Caco-2 (cell line): Measurements from ENCODE around the gene CRYGA. TPM values are rescaled to one million over a fixed set of nuclear protein-coding genes. Genes with fewer than 3 reads are reported as not detected.

Experiments used
- BruUV-seq: library from RNA; stranded (reverse); fragments of 400-500 nt; replicated peaks from 2 replicates; lab custom pipeline; 2021; lab: Mats Ljungman, UMichigan
- CTCF ChIA-PET: fragments of 300-600 bp; sonication (Branson Sonifier 250); formaldehyde crosslinking; loops from one replicate; lab custom pipeline; 2022; ENCODE audit warnings: antibody characterized with exemption; lab: Charles Lee
- POLR2A ChIA-PET: fragments of 300-600 bp; sonication (Branson Sonifier 250); formaldehyde crosslinking; loops from one replicate; lab custom pipeline; 2022; ENCODE audit warnings: antibody characterized with exemption; lab: Charles Lee
- DNase-seq, 2 experiments: peaks; one replicate each; pipeline versions ENCODE4 v3.0.0 to v3.0.0-alpha.2; 2020 to 2022
- H3K27me3 ChIP-seq: replicated peaks from 2 replicates; pipeline ENCODE4 v1.6.0; 2011; ENCODE audit warnings: low read length; ENCODE audit not compliant: control insufficient read depth, insufficient read depth
- H3K36me3 ChIP-seq: 2 replicates; pipeline ENCODE4 v1.5.1; 2011; ENCODE audit warnings: low read length; ENCODE audit not compliant: control insufficient read depth, insufficient read depth
- H3K4me1 ChIP-seq: fragments of 250-450 bp; sonication (Bioruptor Pico); 2 replicates; pipeline ENCODE4 v1.5.1; 2020; ENCODE audit warnings: mild to moderate bottlenecking
- H3K4me3 ChIP-seq: 2 replicates; pipeline ENCODE4 v1.5.1; 2011; ENCODE audit warnings: low read depth, mild to moderate bottlenecking, control low read depth, low read length
- H3K9me3 ChIP-seq: fragments of 250-450 bp; sonication (Bioruptor Pico); 2 replicates; pipeline ENCODE4 v1.5.1; 2020; ENCODE audit warnings: mild to moderate bottlenecking, moderate library complexity
- H3K27ac Mint-ChIP-seq: one replicate; pipeline ENCODE4 v1.8.0; 2022; ENCODE audit warnings: mixed read lengths; ENCODE audit not compliant: unreplicated experiment
- H3K27me3 Mint-ChIP-seq: one replicate; pipeline ENCODE4 v1.8.0; 2022; ENCODE audit warnings: mixed read lengths; ENCODE audit not compliant: insufficient read depth, unreplicated experiment
- H3K36me3 Mint-ChIP-seq: one replicate; pipeline ENCODE4 v1.8.0; 2022; ENCODE audit warnings: mild to moderate bottlenecking, mixed read lengths; ENCODE audit not compliant: insufficient read depth, unreplicated experiment
- H3K4me1 Mint-ChIP-seq: one replicate; pipeline ENCODE4 v1.8.0; 2022; ENCODE audit warnings: low read depth, mixed read lengths; ENCODE audit not compliant: unreplicated experiment
- H3K4me3 Mint-ChIP-seq: one replicate; pipeline ENCODE4 v1.8.0; 2022; ENCODE audit warnings: mild to moderate bottlenecking, moderate library complexity, mixed read lengths; ENCODE audit not compliant: unreplicated experiment
- H3K9me3 Mint-ChIP-seq: one replicate; pipeline ENCODE4 v1.8.0; 2022; ENCODE audit warnings: mixed read lengths; ENCODE audit not compliant: unreplicated experiment
- intact Hi-C: fragments of 100-400 bp; cut with micrococcal nuclease; formaldehyde crosslinking; loops from one replicate; pipeline ENCODE4 v1.10.0; 2022; ENCODE audit not compliant: unreplicated experiment
- total RNA-seq: library from RNA; stranded (reverse); gene quantifications from 2 replicates; pipeline ENCODE4 v1.2.3, GENCODE V29; 2022
- TF ChIP-seq, protein P1 (sequence below), 2 experiments: fragments of 200-600 bp in 1 of 2; IDR thresholded peaks; 1 replicate in 1 of 2; 2 replicates in 1 of 2; pipeline versions ENCODE4 v1.5.1 to v1.8.0; 2011 to 2022; ENCODE audit warnings: antibody characterized with exemption in 1 of 2, control low read depth in 1 of 2, inconsistent platforms in 1 of 2, low read depth in 1 of 2, low read length in 1 of 2, mild to moderate bottlenecking in 1 of 2, moderate library complexity in 1 of 2; ENCODE audit not compliant: insufficient read depth in 1 of 2, severe bottlenecking in 1 of 2, unreplicated experiment in 1 of 2

Gene CRYGA
- total RNA-seq, 1 experiment from 2014 or later = not detected

DNA sequence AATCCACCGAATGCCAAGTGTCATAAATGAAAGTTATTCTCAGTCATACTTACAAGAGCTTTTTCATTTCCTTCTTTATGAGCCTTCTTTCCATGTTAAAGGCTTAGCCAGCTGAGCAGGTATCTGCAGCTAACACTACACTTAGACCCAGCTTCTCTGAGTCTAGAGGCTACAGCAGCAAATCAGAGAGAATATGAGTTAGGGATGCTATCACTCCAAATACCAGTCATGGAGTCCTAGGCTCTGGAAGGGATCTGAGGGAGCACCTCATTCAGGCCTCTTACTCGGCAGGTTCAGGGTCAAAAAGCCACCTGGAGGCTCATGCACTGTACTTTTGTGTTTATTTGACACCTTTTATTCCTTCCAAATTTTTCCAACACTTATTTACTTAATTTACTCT lies 23.5 kb upstream of the CRYGA start:
- ChIA-PET POLR2A (no interaction called here), CTCF (no interaction called here)
- no peaks in the 10 kb centered on the region for H3K27me3 Mint-ChIP-seq
- no peak overlapping the region for H3K4me3 Mint-ChIP-seq
- no peaks in the 10 kb centered on the region for H3K27me3 ChIP-seq
- no peak overlapping the region for H3K4me3 ChIP-seq
- H3K36me3 ChIP-seq = no peaks in the 10 kb centered on the region
- no peaks in the 10 kb centered on the region for H3K9me3 Mint-ChIP-seq
- intact Hi-C loops = no loop called here
- no TSS peak for BruUV-seq
- no peaks in the 10 kb centered on the region for H3K4me1 Mint-ChIP-seq
- H3K9me3 ChIP-seq = no peaks in the 10 kb centered on the region
- no peak for DNase-seq
- H3K36me3 Mint-ChIP-seq = no peaks in the 10 kb centered on the region
- H3K4me1 ChIP-seq = no peaks in the 10 kb centered on the region
- no peak overlapping the region for H3K27ac Mint-ChIP-seq
- TF ChIP-seq, protein P1, sequence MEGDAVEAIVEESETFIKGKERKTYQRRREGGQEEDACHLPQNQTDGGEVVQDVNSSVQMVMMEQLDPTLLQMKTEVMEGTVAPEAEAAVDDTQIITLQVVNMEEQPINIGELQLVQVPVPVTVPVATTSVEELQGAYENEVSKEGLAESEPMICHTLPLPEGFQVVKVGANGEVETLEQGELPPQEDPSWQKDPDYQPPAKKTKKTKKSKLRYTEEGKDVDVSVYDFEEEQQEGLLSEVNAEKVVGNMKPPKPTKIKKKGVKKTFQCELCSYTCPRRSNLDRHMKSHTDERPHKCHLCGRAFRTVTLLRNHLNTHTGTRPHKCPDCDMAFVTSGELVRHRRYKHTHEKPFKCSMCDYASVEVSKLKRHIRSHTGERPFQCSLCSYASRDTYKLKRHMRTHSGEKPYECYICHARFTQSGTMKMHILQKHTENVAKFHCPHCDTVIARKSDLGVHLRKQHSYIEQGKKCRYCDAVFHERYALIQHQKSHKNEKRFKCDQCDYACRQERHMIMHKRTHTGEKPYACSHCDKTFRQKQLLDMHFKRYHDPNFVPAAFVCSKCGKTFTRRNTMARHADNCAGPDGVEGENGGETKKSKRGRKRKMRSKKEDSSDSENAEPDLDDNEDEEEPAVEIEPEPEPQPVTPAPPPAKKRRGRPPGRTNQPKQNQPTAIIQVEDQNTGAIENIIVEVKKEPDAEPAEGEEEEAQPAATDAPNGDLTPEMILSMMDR (IDR thresholded peaks at IDR 0.05; ENCODE audit: insufficient read depth in 1 of 2, low read depth in 1 of 2, low read length in 1 of 2, severe bottlenecking in 1 of 2, unreplicated experiment in 1 of 2) = no peak

DNA sequence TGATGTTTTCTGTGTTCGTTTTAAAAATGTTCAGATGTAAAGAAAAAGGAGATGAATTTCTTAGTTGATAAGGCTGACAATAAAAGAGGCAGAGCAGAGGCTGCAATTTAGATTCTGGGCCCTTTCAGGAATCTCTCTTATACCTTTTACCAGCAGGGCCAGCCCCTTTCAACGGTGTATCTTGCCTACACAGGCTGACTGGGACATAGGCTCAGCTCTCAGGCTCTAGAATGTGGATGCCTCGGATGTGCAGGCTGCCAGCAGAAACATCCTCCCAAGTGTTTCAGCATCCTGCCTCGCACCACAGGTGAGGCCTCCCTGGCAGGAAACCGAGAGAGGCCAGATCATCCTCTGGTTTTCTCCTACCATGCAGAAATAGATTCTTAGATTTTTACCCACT lies 23.1 kb upstream of the CRYGA start:
- no peaks in the 10 kb centered on the region for H3K9me3 ChIP-seq
- intact Hi-C loops = no loop called here
- ChIA-PET POLR2A (no interaction called here), CTCF (no interaction called here)
- Mint-ChIP-seq H3K36me3 (no peaks in the 10 kb centered on the region), H3K27me3 (no peaks in the 10 kb centered on the region), H3K4me3 (no peak overlapping the region), H3K27ac (no peak overlapping the region), H3K9me3 (no peaks in the 10 kb centered on the region), H3K4me1 (no peaks in the 10 kb centered on the region)
- no peaks in the 10 kb centered on the region for H3K36me3 ChIP-seq
- H3K4me3 ChIP-seq = no peak overlapping the region
- H3K27me3 ChIP-seq = no peaks in the 10 kb centered on the region
- DNase-seq = no peak
- TF ChIP-seq, protein P1 (IDR thresholded peaks at IDR 0.05; ENCODE audit: insufficient read depth in 1 of 2, low read depth in 1 of 2, low read length in 1 of 2, severe bottlenecking in 1 of 2, unreplicated experiment in 1 of 2) = no peak
- BruUV-seq = no TSS peak
- H3K4me1 ChIP-seq = no peaks in the 10 kb centered on the region

DNA sequence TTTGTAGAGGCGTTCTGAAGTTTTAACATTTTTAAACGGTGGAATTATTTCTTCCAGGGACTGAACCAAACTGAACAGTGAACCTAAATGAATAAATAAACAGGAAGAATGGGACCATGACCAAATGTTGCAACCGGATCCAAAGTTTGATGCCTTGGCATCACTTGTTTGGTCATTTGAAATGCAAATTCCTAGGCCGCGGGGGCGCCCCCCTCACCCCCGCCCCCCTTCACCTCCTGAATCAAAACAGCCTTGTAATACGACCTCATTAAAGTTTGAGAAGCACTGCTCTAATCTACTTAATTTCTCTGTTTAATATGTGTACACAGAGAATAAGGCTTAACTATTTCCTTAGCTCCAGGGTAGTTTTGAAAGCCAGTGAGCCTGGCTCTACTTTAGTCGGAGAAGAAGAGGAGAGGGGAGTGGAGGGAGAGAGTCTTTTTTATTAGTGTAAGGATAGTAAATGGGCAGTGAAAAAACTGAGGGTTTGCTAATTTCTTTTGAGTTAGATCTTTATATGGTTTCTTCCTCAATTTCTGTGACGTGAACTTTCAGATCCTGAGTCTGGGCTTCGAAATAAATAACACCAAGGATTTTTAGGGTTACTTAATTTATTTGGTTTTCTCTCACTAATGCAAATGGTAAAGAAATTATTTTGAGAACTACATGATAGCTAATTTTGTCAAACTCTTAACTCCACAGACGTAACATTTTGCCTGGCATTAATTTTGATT lies 20.8 kb upstream of the CRYGA start:
- no peak for DNase-seq
- H3K27ac Mint-ChIP-seq = no peak overlapping the region
- no peaks in the 10 kb centered on the region for H3K27me3 ChIP-seq
- H3K4me3 Mint-ChIP-seq = no peak overlapping the region
- no TSS peak for BruUV-seq
- intact Hi-C loops = no loop called here
- POLR2A ChIA-PET = interaction anchor here (1.1 kb wide), 1 partner anchor 41 kb away, joined by 3 read pairs; no protein-coding TSS in a partner anchor
- peaks cover 8% of the 10 kb centered on the region for H3K4me1 ChIP-seq
- CTCF ChIA-PET = no interaction called here
- no peaks in the 10 kb centered on the region for H3K36me3 Mint-ChIP-seq
- no peaks in the 10 kb centered on the region for H3K9me3 Mint-ChIP-seq
- H3K4me3 ChIP-seq = no peak overlapping the region
- H3K9me3 ChIP-seq = no peaks in the 10 kb centered on the region
- H3K27me3 Mint-ChIP-seq = no peaks in the 10 kb centered on the region
- TF ChIP-seq, protein P1 (IDR thresholded peaks at IDR 0.05; ENCODE audit: insufficient read depth in 1 of 2, low read depth in 1 of 2, low read length in 1 of 2, severe bottlenecking in 1 of 2, unreplicated experiment in 1 of 2) = no peak
- peaks cover 7% of the 10 kb centered on the region for H3K4me1 Mint-ChIP-seq
- H3K36me3 ChIP-seq = no peaks in the 10 kb centered on the region
